Smooth muscle cell of the brain vasculature (primary cell): ENCODE data around the gene ZNF26.
A peak's percentile ranks its signal among the peaks of the same experiment; 100 is the strongest.
"Not testable (repeated sequence)": the region's sequence is repeated elsewhere in the genome, so short reads cannot be mapped to it uniquely, and the experiment has no call there.

Experiments
- DNase-seq: peaks from one replicate; pipeline ENCODE4 v3.0.0-alpha.2; 2012; ENCODE audit warnings: low read depth, low spot score

Gene ZNF26

GRCh38 chr12:132955094-132956010, 30.8 kb upstream of the ZNF26 start:
- DNase-seq: no peak

GRCh38 chr12:132956011-132956788, 30.0 kb upstream of the ZNF26 start, which contains the start of gene ZNF605:
TSS of gene ZNF605 (minus strand) at chr12:132956306. CDS start at chr12:132945635, 10,671 bp downstream.
- DNase-seq: peak; percentile 72

DNA sequence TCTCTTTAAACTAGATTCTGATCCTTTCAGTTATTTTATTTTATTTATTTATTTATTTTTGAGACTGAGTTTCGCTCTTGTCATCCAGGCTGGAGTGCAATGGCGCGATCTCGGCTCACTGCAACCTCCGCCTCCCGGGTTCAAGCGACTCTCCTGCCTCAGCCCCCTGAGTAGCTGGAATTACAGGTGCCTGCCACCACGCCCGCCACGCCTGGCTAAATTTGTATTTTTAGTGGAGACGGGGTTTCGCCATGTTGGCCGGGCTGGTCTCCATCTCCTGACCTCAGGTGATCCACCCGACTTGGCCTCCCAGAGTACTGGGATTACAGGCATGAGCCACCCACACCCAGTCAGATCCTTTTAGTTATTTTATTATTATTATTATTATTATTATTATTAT, 24.4 kb upstream of the ZNF26 start:
- not testable (repeated sequence) for DNase-seq

- not testable (repeated sequence) for DNase-seq
These were observed 22.2 kb upstream of the ZNF26 start for GRCh38 chr12:132963947-132964346.

- DNase-seq: no peak
These were observed 20.4 kb upstream of the ZNF26 start for GRCh38 chr12:132965796-132966195.

GRCh38 chr12:132966676-132967415, 19.3 kb upstream of the ZNF26 start:
- DNase-seq: no peak

DNA sequence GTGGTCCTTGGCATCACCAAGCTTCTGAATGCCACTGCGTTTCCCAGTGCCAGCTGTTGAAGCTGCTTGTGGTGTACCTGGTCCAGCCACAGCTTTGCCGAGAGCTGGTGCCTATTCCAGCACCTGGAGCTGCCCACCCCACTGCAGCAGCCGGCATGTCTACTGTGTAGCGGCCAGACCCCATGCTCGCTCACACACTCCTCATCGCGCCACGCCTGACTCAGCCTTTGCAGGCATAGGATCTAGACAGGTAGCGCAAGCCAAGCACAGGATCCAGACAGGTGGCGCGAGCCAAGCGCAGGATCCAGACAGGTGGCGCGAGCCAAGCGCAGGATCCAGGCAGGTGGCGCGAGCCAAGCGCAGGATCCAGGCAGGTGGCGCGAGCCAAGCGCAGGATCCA, 18.4 kb upstream of the ZNF26 start:
- DNase-seq: no peak

GRCh38 chr12:132972374-132972773, 13.8 kb upstream of the ZNF26 start:
- no peak for DNase-seq

DNA sequence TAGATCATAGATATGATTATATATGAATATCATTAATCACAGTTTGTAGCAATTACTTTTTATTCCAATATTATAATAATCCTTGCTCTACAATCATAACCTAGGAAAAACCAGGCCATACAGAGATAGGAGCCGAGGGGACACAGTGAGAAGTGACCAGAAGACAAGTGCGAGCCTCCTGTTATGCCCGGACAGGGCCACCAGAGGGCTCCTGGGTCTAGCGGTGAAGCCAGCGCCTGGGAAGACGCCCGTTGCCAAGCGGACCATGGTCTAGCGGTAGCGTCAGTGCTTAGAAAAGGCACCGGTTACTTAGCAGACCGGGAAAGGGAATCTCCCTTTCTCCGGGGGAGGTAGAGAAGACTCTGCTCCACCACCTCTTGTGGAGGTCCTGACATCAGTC, 9.3 kb upstream of the ZNF26 start:
- not testable (repeated sequence) for DNase-seq

DNA sequence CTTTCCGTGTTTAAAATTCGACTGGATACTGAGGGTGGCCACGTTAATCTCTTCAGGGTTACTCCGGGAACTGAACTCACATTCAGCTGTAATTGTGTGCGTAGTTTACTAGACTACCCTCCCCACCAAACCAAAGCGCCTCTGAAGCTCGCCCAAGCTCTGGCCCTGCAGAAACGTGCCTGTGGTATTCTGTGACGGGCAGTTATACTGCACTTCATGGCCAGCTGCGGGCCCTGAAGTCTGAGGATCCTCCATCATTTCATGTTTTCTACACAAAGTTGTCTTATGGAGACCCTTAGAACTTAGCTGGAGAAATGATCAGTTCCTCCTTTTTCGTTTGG, 688 bp downstream of the ZNF26 start:
- DNase-seq: no peak

DNA sequence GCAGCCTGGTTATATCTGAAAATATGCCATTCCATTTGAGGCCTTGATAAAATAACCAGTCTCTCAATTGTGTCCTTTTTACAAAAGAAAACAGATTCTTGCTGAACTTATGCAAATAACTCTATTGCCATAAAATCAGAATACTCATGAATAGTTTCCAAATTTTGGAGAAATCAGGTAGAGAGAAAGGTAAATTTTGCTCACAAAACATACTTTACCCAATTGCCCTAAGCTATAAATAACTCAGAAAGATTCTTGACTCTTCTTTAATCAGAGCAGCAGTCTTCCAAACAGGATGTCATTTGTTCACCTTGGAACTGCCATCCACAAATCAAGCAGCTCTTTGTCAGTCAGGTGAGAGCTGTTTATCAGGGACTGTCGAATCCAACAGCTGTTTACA, 12.6 kb downstream of the ZNF26 start:
- no peak for DNase-seq

DNA sequence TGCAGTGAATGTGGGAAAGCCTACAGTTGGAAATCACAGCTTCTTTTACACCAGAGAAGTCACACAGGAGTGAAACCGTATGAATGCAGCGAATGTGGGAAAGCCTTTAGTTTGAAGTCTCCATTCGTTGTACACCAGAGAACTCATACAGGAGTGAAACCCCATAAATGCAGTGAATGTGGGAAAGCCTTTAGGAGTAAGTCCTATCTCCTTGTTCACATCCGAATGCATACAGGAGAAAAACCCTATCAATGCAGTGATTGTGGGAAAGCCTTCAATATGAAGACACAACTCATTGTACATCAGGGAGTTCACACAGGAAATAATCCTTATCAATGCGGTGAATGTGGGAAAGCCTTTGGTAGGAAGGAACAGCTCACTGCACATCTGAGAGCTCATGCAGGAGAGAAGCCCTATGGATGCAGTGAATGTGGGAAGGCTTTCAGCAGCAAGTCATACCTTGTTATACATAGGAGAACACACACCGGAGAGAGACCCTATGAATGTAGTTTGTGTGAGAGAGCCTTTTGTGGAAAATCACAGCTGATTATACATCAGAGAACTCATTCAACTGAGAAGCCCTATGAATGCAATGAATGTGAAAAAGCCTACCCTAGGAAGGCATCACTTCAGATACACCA, 24.6 kb downstream of the ZNF26 start:
- DNase-seq: no peak

- DNase-seq: no peak
These were observed 37.4 kb downstream of the ZNF26 start for GRCh38 chr12:133023566-133023965.

DNA sequence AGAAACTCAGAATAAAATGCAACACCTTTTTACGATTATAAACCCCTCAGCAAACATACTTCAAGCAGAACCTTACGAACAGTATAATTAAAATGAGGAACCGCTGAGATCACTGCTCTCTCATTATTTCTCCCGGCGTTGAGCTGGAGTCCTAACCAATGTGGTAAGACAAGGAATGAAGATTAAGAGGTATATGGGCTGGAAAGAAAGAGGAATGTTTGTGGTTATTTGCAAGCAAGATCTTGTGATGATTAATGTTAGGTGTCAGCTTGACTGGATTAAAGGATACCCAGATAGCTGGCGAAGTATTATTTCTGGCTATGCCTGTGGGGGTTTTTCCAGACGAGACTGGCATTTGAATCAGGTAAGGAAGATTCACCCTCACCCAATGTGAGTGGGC, 40.8 kb downstream of the ZNF26 start:
- DNase-seq: no peak

GRCh38 chr12:133037207-133038005, 51.2 kb downstream of the ZNF26 start, which contains the start of gene ZNF84:
TSS of gene ZNF84 (plus strand) at chr12:133037509. CDS start at chr12:133041468, 3,959 bp downstream.
- DNase-seq: peak; percentile 92

DNA sequence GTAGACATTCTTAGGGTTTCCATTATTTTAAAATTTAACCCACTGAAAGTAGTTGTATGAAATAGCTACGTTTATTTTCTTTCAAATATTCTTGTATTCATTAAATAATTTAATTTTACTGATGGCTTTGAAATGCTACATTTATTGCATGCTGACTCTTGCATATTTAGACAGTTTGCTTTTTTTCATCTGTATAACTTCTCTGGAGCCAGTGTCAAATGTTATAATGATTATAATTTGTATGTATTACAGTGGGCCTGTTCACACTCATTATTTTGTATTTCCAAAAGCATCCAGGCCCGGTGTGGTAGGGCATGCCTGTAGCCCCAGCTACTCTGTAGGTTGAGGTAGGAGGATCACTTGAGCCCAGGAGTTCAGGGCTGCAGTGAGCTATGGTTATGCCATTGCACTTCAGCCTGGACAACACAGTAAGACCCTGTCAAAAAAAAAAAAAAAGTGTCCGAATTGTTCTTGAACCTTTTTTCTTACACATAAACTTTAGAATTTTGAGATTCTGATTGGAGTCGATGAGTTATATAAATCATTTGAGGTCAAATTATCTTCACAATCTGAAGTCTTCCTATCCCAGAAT, 52.0 kb downstream of the ZNF26 start:
- DNase-seq: no peak

GRCh38 chr12:133046698-133047097, 60.5 kb downstream of the ZNF26 start:
- DNase-seq: no peak

- DNase-seq: no peak
These were observed 71.3 kb downstream of the ZNF26 start for GRCh38 chr12:133057446-133057845.

GRCh38 chr12:133058203-133059113, 72.3 kb downstream of the ZNF26 start:
- DNase-seq: no peak
